HG02759 (cell line): ENCODE measurements around the gene FHIT.

Experiments
- ATAC-seq: cut with Tn5 transposase; IDR thresholded peaks from one replicate; pipeline ENCODE4 v1.9.1; 2021; ENCODE audit warnings: mild to moderate bottlenecking, moderate library complexity; ENCODE audit not compliant: unreplicated experiment

Gene FHIT

DNA sequence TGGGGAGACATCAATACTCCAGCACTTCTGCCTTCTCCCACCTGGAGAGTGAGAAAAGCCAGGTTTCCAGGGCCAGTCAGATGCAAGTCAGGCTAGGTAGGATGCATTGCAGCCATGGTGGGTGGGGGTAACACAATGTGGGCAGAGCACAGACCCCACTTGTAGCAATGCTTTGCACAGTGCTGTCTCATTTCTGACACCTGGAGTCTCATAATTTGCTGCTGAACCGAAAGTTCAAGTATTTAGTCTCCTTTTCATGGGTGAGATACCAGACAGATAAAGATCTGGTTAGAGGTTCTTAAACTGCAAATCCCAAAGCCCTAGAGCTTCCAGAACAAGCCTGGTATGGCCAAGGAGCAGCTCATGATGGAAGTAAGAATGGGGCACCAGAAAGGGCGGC lies 1321.1 kb downstream of the FHIT start:
- no peak for ATAC-seq

DNA sequence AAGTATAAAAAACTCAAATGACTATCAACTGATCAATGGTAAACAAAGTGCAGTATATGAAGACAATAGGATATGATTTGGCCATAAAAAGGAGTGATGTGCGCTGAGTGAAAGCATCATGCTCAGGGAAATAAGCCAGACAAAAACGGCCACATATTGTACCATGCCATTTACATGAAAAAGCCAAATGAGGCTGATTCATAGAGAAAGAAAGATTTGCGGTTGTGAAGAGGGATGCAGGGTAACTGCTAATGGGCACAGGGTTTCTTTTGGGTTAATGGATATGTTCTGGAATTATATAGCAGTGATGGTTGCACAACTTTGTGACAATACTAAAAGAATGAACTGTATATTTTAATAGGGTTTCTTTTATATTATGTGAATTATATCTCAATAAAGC lies 1324.2 kb downstream of the FHIT start:
- ATAC-seq: no peak

DNA sequence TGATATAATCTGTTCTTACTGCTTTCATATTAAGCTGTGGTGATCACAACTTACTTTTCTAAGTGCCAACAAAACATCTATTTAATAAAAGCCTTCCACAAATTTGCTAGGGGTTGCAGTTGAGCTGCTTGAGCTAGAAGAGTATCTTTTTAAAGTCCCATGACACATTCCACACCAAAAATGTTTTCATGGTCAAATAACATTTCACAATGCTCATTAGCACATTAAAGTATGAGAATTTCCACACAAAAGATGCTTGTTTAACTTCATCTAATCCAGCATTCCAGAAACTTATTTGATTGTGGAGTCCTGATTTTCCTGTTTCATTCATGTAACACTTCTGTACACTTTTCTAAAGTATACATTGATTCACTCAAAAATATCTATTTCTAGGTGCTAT lies 1325.3 kb downstream of the FHIT start:
- no peak for ATAC-seq

DNA sequence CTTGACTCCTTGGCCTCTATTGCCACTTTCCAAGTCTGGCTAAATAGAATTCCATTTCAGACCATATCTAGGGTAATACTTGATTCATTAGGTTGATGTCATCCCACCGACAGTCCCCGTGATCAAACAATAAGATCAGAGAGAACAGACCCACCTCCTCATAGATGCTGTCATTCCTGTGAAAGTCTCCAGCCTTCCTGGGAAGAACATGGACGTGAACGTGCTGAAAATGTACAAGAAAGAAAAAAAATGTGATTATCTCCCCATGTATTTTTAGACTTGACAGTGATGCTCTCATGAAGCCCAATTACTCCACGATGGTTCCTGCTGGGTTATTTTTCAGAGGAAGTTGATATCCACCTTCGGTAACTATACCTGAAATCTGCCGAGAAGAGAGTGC lies 1329.1 kb downstream of the FHIT start:
- no peak for ATAC-seq

DNA sequence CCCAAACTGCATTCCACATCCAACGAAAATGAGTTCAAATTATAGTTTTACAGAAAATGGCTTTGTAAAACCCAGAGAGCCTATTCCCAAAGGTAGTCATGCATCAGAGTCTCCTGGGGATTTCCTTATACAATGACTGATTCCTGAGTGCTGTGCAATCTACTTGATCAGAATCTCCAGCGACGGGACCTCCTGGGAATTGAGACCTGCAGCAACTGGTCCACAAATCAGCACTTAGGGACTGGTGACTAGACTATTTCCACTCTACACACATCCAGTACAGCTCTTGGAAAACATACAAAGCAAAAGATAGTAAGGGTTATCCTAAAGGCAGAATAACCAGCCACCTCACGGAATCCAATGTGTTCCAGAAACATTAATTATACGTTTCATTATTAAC lies 1330.4 kb downstream of the FHIT start:
- no peak for ATAC-seq

DNA sequence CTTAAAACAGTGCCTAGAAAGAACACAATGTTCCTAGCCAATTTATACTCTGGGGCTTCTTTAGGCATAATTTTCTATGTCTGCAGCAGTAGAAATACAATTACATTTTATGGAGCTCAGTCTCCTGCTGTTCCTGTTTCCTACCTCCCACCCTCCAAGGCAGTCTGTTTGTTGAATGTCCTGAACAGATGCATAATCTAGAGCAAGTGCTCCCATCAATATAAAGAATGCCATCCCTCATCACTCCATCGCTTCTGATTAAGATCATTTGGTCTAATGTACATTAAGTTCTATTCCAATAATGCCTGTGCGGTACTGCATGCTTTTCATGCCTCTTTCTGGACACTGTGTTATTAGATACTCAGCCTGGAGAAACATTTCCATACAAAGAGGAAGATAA lies 1331.7 kb downstream of the FHIT start:
- no peak for ATAC-seq

DNA sequence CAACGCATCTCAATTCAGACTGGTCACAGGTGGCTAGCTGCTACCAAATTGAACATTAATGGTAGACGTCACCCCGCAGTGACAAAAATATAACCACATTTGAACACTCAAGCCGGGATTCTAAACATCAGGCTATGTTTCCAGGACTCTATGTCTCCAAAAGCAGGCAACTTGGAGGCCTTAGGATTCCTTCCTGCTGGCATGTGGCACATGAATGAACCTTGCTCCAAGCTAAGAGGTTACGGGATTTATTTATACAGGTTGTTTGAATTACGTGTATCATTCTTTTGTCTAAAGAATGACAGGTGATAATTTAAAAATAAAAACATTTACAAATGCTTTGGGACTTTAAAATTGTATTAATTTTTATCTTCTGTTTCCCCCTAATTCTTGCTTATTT lies 1337.0 kb downstream of the FHIT start:
- ATAC-seq: no peak

DNA sequence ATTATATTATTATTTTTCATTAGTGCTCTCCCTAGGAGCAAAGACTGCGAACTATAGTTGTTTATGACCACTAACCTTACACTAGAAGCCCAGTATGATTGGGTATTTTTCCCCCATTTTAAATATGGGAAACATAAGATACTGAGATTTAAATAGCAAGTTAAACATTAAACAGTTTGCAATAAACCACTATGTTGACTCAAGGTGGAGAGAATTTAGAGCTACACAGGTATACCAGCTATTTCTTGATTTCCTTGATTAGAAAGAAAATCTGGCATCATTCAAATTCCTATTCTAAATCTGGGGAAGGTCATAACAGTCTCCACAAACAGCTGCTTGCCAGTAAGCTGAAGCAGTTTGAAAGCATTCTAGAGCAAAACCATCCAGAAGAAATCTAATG lies 1337.6 kb downstream of the FHIT start:
- no peak for ATAC-seq

DNA sequence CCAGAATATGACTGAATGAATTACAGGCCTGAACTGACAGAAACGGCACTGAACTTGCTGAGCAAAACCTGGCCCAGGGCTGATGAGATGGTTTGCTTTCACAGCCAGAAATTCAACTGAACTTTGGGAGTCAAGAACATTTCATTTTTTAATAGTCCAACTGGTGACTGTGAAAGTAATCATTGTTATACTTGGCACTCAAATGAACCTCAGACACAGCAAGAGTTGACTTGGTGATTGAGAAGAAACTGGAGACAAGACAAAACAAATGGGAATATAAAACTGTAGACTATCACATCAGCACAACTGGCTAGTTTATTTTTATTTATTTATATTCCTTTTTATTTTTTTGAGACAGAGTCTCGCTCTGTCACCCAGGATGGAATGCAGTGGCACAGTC lies 1342.6 kb downstream of the FHIT start:
- ATAC-seq: no peak

DNA sequence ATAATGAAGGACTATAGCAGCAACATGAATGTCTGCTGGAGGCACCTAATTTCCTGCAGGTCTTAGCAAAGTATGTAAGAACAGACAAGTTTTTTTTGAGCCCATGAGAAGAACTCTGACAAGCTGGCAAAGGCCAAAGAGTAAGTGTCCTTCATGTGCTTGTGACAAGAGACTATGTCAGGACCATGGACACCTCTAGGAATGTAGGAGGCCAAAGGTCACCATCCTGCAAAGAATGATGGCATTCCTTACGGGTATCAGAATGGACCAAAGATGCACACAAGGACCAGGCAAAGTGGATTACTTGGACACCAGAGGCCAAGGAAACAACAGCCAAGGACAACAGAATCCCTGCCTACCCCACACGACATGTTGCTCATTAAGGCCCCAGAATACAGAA lies 1343.0 kb downstream of the FHIT start:
- ATAC-seq: no peak

DNA sequence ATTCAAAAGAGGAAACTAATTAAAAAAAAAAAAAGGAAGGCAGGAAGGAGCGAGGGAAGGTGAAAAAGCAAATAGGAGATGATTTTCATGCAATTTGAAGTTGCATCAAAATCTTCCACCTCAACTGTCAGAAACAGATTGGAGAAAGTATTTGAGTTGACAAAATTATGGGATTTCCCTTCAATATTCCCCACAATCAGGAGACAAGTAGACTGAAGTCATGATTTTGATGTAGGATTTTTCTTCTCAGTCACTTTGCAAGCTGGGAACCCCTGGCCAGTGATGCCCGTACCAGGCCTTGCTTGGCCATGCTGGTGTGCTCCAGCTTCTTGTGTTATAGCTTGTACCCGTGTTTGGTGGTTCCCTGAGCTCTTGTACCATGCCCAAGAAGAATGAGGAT lies 1347.0 kb downstream of the FHIT start:
- ATAC-seq: no peak

DNA sequence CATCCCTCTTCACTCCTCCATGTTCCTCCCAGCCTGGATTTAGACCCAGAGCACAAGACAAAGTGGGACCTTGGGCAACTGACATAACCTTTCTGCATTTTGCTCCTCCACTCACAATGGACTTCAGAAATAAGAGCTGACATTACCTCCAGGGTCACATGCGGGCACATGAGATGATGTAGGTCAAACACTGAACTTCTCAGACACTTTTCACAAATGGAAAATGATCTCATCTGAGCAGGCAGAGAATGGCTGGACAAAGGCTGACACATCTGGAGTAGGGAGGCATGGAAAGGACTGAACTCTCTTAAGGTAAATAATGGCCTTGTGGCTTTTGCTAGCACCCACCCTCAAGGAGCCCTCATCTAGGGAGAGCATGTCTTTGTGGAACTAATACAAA lies 1352.2 kb downstream of the FHIT start:
- ATAC-seq: no peak

DNA sequence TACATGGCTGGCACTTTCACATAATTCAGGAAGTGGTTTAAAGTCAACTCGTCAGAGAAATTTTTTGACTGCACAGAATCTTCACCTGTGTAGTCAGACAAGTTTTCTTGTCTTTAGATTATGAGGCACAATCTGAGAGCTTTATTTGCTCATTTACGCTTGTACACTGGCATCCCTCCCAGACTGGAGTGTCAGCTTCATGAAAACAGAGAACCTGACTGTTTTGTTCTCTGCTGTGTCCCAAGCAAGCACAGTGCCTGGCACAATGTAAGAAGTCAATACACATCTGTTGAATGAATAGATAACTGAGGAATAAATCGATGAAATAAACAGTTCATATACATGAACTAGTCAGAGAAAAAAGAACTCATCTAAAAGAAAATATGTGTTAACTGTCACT lies 1355.3 kb downstream of the FHIT start:
- no peak for ATAC-seq

DNA sequence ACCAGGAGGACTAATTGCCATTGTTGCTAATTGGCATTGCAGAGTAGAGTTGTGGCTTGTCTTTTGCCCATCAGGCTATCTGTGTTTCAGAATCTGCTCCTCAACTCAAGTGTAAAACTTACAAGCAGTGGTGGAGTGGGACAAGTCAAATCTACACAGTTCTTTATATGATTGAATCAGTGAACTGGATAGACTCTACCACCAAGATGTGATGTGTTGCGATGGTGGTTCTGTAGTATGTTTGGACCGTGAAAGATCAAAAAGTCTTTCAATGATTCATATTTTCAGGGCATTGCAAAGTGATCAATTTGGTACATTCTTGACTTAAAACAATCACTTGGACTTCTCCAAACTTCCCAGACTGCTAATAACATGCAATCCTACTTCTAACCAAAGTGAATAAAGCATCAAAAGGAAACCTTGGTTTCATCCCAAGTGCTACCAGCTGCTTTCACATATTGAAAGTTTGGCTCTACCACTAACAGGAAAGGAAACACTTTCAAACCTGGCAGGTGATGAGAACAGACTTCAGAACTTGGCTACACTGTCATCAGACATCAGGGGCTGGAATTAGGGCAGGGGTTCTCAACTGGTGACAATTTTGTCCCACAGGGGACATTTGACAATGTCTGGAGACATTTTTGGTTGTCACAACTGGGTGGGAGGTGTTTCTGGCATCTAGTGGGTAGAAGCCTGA lies 1356.7 kb downstream of the FHIT start:
- ATAC-seq: no peak

DNA sequence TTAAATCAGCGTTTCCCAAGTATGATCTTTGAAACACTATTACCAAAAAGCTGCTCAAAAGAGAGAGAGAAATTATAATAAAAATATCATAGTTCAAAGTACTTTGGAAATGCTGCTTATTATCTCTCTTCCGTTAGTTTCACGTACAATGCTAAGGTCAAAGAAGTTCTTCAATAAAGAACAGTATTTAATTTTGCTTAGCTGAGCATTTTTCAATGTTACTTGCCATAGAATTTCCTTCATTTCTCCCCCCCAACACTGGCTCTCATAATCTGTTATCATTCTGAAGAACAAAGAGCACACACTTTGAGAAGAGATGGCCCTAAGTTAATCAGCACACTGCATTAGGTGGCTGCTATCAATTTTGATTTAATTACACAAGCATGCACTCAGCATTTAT lies 1360.6 kb downstream of the FHIT start:
- ATAC-seq: no peak

DNA sequence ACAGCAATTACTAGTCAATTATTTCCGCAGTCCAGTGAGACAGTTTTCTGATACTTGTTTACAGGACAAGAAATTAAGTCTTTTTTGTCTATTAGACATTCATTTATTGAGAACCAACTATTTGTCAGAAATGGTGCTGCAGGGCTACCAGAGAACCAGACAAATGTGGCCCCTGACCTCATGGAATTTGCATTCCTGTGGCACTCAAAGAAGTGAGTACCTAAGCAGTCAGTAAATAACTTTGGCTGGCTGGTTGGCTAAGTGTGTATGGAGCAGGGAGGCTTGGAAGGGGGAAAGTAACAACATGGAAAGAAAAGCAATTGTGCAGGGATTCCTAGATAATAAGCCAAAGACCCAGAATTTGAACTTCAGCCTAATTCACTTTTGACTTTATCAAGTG lies 1364.5 kb downstream of the FHIT start:
- no peak for ATAC-seq

DNA sequence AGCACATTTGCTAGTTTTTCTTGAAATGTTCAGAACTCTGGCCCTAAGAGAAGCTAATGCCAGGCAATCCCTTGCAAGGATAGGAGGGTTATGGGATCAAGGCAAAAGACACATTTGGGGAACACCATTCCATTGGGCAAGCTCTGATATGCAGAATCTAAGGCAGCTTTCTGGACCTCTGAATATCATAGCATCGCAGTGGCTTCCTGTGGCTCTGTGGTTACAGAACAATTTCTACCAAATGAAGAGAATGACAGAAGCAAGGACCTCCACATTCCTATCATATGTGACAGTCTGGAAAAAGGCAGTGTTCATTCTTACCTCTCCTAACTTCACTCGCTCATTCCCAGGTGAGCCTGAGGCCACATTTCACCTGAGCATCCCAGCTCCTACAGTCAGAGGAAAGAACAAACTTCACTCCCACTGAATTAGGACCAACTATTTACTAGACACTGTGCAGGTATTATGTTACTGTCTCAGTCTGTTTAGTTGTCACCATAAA lies 1365.3 kb downstream of the FHIT start:
- ATAC-seq: no peak

DNA sequence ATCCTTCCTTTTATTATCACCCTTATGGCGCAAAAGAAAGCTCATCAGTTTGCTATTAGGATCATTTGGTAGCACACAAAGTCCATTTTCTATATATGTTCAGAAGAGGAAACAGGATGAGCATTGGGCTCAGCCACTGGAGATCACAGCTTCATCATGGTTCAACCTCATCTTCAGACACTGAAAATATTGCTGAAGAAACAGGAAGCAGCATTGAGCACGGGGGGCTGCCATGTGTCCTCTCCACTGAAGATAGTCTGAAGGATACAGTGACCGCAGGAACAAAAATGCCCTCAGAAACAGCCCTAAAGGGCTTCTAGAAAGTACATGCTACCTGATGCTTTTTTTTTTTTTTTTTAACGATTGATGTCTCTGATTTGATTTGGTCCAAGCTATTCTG lies 1366.2 kb downstream of the FHIT start:
- no peak for ATAC-seq

DNA sequence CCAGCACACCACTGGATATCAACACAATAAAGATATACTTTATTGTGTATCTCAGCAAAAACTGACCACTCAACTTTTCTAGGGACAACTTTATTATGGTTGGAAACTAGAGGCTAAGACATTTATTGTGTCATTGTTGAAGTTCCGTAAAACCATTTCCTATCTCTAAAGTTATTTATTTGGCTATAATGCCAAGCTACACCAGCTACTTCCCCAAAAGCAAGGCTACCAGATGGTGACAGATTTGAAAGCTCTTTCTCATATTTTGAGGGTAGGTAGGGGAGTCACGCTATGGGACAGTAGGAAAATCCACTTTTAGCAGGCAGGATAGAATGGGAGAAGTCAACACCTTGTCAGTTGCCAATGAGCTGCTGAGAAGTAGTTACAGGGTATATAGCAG lies 1366.8 kb downstream of the FHIT start:
- no peak for ATAC-seq

DNA sequence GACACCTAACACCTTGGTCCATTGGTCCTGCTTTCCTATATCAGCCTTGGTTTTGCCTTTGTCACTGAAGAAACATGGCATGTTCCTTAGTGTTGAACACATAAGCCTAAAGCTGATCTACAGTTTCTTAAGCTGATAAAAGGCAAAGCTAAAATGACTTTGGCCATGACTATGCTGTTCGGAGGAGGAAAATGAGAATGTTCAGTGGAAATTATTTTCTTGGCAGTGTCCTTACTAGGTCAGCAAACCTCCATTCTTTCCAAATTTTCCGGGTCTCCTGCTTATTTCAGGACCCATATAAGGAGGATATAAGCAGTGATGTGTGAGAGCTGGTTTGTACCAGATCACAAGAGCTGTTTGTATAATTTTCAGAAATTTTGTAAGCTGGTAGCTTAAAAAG lies 1368.5 kb downstream of the FHIT start:
- no peak for ATAC-seq

DNA sequence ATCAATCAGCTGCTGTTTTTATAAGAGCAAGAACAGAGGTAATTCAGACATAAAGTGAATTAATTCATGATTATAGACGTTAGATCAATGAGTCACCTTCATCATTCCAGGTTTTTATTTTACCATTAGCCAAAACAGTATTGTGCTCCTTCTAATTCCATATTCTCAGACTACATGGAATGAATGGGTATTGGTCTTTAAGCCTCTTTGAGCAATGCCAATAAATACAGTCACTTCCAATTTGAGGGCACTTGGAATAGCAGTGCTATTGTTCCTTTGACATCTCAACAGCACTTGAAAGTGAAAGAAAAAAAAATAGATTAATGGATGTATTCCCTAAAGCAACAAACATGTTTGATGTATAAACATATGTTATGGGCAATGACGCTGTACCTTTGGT lies 1370.5 kb downstream of the FHIT start:
- ATAC-seq: no peak

DNA sequence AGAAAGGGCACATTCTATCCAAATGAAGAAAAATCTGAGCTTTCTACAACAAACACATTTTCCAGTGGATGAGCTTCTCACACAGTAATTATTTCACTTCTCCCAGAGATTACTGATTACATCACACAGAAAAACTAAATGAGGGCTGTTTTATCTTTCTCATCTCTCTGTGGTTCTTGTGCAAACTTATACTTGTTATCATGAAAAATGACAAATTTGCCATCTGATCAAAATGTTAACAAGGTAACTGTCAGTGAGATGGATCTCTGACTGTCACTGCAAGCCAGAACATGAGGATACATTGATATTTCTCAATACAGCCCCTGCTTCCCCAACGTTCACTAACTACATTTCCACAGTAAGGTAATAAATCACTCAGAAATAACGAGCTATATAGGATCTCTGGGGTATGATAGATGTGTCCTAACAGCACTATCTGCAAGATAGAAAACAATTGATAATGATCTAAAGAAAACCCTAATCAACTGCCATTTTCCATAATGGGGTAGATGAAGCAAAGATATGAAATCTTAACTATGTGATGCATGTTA lies 1372.1 kb downstream of the FHIT start:
- no peak for ATAC-seq

DNA sequence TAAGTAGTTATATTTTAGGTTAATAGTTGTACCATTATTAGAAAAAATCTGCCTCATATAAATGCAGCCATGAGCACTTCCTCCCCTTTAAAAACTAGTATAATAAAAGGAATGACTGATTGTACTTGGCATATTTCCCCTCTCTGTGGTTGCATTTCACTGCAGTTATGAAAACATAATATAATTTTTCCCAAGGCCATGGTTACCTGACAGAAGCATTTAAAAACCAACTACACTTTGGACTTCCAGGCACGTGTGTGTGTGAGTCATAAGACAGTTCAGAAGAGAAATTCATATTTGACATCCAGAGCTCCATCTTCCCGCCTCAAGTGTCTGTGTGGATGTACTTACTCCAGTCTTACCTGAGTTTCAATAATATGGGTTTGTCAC lies 1373.2 kb downstream of the FHIT start:
- no peak for ATAC-seq
